HCT116 (cell line): Measurements from ENCODE around the gene GSAP. TPM values are rescaled to one million over a fixed set of nuclear protein-coding genes. Genes with fewer than 3 reads are reported as not detected.
"Not testable (repeated sequence)": the region's sequence is repeated elsewhere in the genome, so short reads cannot be mapped to it uniquely, and the experiment has no call there.

Experiments
- ATAC-seq: fragments of 200-7000 bp; cut with Tn5 transposase; 2 replicates; pipeline ENCODE4 v1.9.1; 2020; ENCODE audit warnings: mild to moderate bottlenecking, moderate library complexity
- BruUV-seq: library from RNA; stranded (reverse); fragments of 400-500 nt; replicated peaks from 2 replicates; lab custom pipeline; 2021; lab: Mats Ljungman, UMichigan
- CTCF ChIA-PET: fragments of 300-600 bp; sonication (Branson Sonifier 250); formaldehyde crosslinking; loops from one replicate; lab custom pipeline; 2021; ENCODE audit warnings: antibody characterized with exemption; lab: Charles Lee
- POLR2A ChIA-PET: fragments of 300-600, 350-600 bp; sonication (Branson Sonifier 250); formaldehyde crosslinking; loops from one replicate; lab custom pipeline; 2021; ENCODE audit warnings: antibody characterized with exemption; lab: Charles Lee
- RAD21 ChIA-PET, 2 experiments: fragments of 300-600 bp; sonication (Branson Sonifier 250); formaldehyde crosslinking; loops; one replicate each; lab custom pipeline; 2023; ENCODE audit warnings: low total read pairs in 2 of 2; ENCODE audit not compliant: uncharacterized antibody in 2 of 2, unreplicated experiment in 2 of 2, low non-redundant PET in 1 of 2; lab: Charles Lee
- DNase-seq: peaks from one replicate; pipeline ENCODE4 v3.0.0-alpha.2; 2010; ENCODE audit warnings: low read depth, low spot score
- H2AFZ ChIP-seq: fragments of 200-600 bp; shearing (Covaris generic), sonication (generic); 2 replicates; pipeline ENCODE4 v1.6.1; 2017; ENCODE audit warnings: low read depth, mixed run types, mixed read lengths, antibody characterized with exemption, low read length; ENCODE audit not compliant: poor library complexity, severe bottlenecking
- H3K27ac ChIP-seq: 2 replicates; pipeline ENCODE4 v1.5.1; 2012; ENCODE audit warnings: low read depth, low read length
- H3K27me3 ChIP-seq: fragments of 200-600 bp; sonication (generic); 2 replicates; pipeline ENCODE4 v1.6.1; 2016; ENCODE audit warnings: mixed run types, low read length, mixed read lengths; ENCODE audit not compliant: insufficient read depth
- H3K36me3 ChIP-seq, 2 experiments: fragments of 200-500 bp in 1 of 2; fragments of 200-600 bp in 1 of 2; sonication (Bioruptor generic) in 1 of 2; sonication (generic) in 1 of 2; 2 replicates each; pipeline versions ENCODE4 v1.5.1 to v1.6.1; 2014 to 2016; ENCODE audit warnings: low read length in 2 of 2, inconsistent platforms in 1 of 2, mixed read lengths in 1 of 2, mixed run types in 1 of 2; ENCODE audit not compliant: insufficient read depth in 2 of 2, control insufficient read depth in 1 of 2
- H3K4me1 ChIP-seq, 2 experiments: fragments of 200-600 bp in 1 of 2; sonication (generic) in 1 of 2; 2 replicates each; pipeline versions ENCODE4 v1.5.1 to v1.6.1; 2012 to 2017; ENCODE audit warnings: low read length in 2 of 2, inconsistent platforms in 1 of 2, mild to moderate bottlenecking in 1 of 2, mixed read lengths in 1 of 2, mixed run types in 1 of 2, moderate library complexity in 1 of 2; ENCODE audit not compliant: insufficient read depth in 2 of 2, control insufficient read depth in 1 of 2
- H3K4me2 ChIP-seq: fragments of 200-600 bp; sonication (generic); 2 replicates; pipeline ENCODE4 v1.6.1; 2017; ENCODE audit warnings: mixed run types, low read length, mixed read lengths
- H3K4me3 ChIP-seq, 2 experiments: fragments of 200-600 bp in 1 of 2; sonication (generic) in 1 of 2; replicated peaks in 1 of 2; 2 replicates each; pipeline ENCODE4 v1.5.1; 2011 to 2016; ENCODE audit warnings: low read length in 2 of 2, control low read depth in 1 of 2, low read depth in 1 of 2, mild to moderate bottlenecking in 1 of 2, mixed read lengths in 1 of 2, mixed run types in 1 of 2
- H3K79me2 ChIP-seq: fragments of 200-600 bp; sonication (generic); 2 replicates; pipeline ENCODE4 v1.6.1; 2017; ENCODE audit warnings: mild to moderate bottlenecking, mixed run types, low read length, moderate library complexity, mixed read lengths; ENCODE audit not compliant: insufficient read depth
- H3K9ac ChIP-seq: fragments of 200-600 bp; sonication (generic); 2 replicates; pipeline ENCODE4 v1.6.1; 2016; ENCODE audit warnings: low read length, mixed read lengths
- H3K9me2 ChIP-seq: fragments of 200-600 bp; sonication (generic), shearing (Covaris generic); 2 replicates; pipeline ENCODE4 v1.6.1; 2017; ENCODE audit warnings: mixed run types, mild to moderate bottlenecking, moderate library complexity; ENCODE audit not compliant: insufficient read depth
- H3K9me3 ChIP-seq, 2 experiments: fragments of 200-500 bp in 1 of 2; fragments of 200-600 bp in 1 of 2; sonication (Bioruptor generic) in 1 of 2; sonication (generic) in 1 of 2; 2 replicates each; pipeline ENCODE4 v1.6.1; 2014 to 2017; ENCODE audit warnings: low read length in 2 of 2, mixed read lengths in 2 of 2, inconsistent platforms in 1 of 2, low read depth in 1 of 2, mild to moderate bottlenecking in 1 of 2, mixed run types in 1 of 2, moderate library complexity in 1 of 2; ENCODE audit not compliant: control insufficient read depth in 1 of 2, insufficient read depth in 1 of 2
- H4K20me1 ChIP-seq: fragments of 200-600 bp; sonication (generic), shearing (Covaris generic); 2 replicates; pipeline ENCODE4 v1.6.1; 2017; ENCODE audit warnings: mixed run types, mild to moderate bottlenecking, moderate library complexity; ENCODE audit not compliant: insufficient read depth
- CEBPB ChIP-seq: IDR thresholded peaks from 2 replicates; pipeline ENCODE4 v1.6.1; 2012; ENCODE audit warnings: low read depth
- EZH2 ChIP-seq: fragments of 200-600 bp; sonication (generic); IDR thresholded peaks from 2 replicates; pipeline ENCODE4 v1.6.1; 2017; ENCODE audit warnings: antibody characterized with exemption, mixed run types
- EZH2phosphoT487 ChIP-seq: fragments of 200-600 bp; IDR thresholded peaks from 2 replicates; pipeline ENCODE4 v1.6.1; 2018; ENCODE audit warnings: antibody characterized with exemption, borderline replicate concordance
- FOSL1 ChIP-seq: IDR thresholded peaks from 2 replicates; pipeline ENCODE4 v1.6.1; 2012; ENCODE audit warnings: low read depth
- JUND ChIP-seq: IDR thresholded peaks from 2 replicates; pipeline ENCODE4 v1.6.1; 2012
- POLR2AphosphoS5 ChIP-seq: IDR thresholded peaks from 2 replicates; pipeline ENCODE4 v1.6.1; 2011; ENCODE audit warnings: mild to moderate bottlenecking, low read depth, low read length, moderate library complexity
- RAD21 ChIP-seq: IDR thresholded peaks from 2 replicates; pipeline ENCODE4 v1.6.1; 2012; ENCODE audit warnings: low read depth, mild to moderate bottlenecking
- SIN3A ChIP-seq: IDR thresholded peaks from 2 replicates; pipeline ENCODE4 v1.6.1; 2012; ENCODE audit warnings: low read depth
- intact Hi-C: fragments of 100-400 bp; cut with micrococcal nuclease; formaldehyde crosslinking; loops from 2 replicates; pipeline ENCODE4 v1.10.0; 2022
- total RNA-seq: library from RNA; stranded (reverse); gene quantifications from one replicate; pipeline ENCODE4 v1.2.1, GENCODE V29; 2021; ENCODE audit not compliant: unreplicated experiment

The GSAP gene
- total RNA-seq, 1 experiment from 2014 or later: not detected

DNA sequence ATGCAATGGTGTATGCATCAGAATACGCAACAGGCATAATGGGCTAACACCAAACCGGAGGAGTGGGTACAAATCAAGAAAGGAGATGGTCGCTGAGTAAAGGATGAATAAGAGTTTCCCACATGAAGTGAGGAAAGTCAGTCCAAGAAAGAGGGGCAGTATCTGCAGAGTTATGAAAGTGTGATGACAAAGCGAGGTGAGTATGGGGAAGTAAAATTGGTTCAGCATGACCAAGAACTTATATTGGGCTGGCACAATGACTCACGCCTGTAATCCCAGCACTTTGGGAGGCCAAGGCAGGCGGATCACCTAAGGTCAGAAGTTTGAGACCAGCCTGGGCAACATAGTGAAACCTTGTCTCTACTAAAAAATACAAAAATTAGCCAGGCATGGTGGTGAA is 47.5 kb upstream of the GSAP start:
- H2AFZ ChIP-seq, H3K9ac ChIP-seq, H3K27ac ChIP-seq, POLR2A ChIA-PET, H3K36me3 ChIP-seq, RAD21 ChIA-PET, H3K9me2 ChIP-seq, intact Hi-C loops, ATAC-seq, H4K20me1 ChIP-seq, H3K27me3 ChIP-seq, H3K4me3 ChIP-seq, CTCF ChIA-PET, H3K9me3 ChIP-seq, H3K4me2 ChIP-seq, BruUV-seq, H3K79me2 ChIP-seq: not testable (repeated sequence)
- peaks cover 0 to 13% of the 10 kb centered on the region in 2 experiments; a peak in 2 of 4 replicates for H3K4me1 ChIP-seq
- DNase-seq: peak; percentile 13
- TF ChIP-seq FOSL1 (peak; percentile 48; the same call in 1 of the 2 replicates), JUND (peak; percentile 45), CEBPB (peak; percentile 38; the same call in 1 of the 2 replicates)

DNA sequence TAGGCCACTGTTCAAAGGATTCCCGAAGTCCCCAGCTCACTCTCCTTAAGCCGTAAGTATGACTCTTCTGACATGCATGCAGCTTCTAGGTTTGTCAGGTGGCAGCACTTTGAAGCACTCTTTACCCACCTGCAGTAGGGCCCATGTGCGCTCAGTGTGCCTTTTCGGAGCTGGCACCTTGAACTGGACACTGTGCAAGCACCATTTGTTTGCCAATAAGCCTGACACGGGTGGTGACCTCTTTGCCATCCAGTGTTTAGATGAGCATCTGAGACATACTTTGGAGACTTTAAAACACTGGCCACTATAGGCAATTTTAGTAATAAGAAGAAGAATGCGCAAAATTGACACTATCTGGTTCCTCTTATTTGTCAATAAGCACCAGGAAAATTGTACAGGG is 45.7 kb upstream of the GSAP start:
- TF ChIP-seq SIN3A (no peak), EZH2 (no peak), POLR2AphosphoS5 (no peak), RAD21 (no peak), FOSL1 (no peak), EZH2phosphoT487 (no peak), JUND (no peak)
- no peak overlapping the region for H3K4me2 ChIP-seq
- no peak overlapping the region for H3K27ac ChIP-seq
- ChIA-PET POLR2A (no interaction called here), RAD21 (no interaction called here), CTCF (no interaction called here)
- intact Hi-C loops: no loop called here
- no peaks in the 10 kb centered on the region for H3K36me3 ChIP-seq
- H3K4me1 ChIP-seq: peaks cover 0 to 13% of the 10 kb centered on the region in 2 experiments; a peak in 2 of 4 replicates
- no peak overlapping the region for H3K4me3 ChIP-seq
- H3K9me3 ChIP-seq: no peaks in the 10 kb centered on the region
- H4K20me1 ChIP-seq: no peaks in the 10 kb centered on the region
- no peak for DNase-seq
- BruUV-seq: no TSS peak
- H3K79me2 ChIP-seq: no peaks in the 10 kb centered on the region
- H3K9me2 ChIP-seq: no peaks in the 10 kb centered on the region
- no peak for ATAC-seq
- H2AFZ ChIP-seq: no peak overlapping the region
- no peak overlapping the region for H3K9ac ChIP-seq
- H3K27me3 ChIP-seq: no peaks in the 10 kb centered on the region
